Left lobe of liver (tissue), 2 donors: ENCODE data around the gene NEGR1. TPM values are rescaled to one million over a fixed set of nuclear protein-coding genes. Genes with fewer than 3 reads are reported as not detected.

ENCODE experiments used
- ATAC-seq: fragments of 200-7000 bp; cut with Tn5 transposase; one replicate; pipeline ENCODE4 v1.9.1; 2020; ENCODE audit warnings: mild to moderate bottlenecking, moderate library complexity
- DNase-seq: peaks from one replicate; pipeline ENCODE4 v3.0.0-alpha.2; 2020; ENCODE audit warnings: low spot score
- total RNA-seq: library from RNA; stranded (reverse); gene quantifications from one replicate; pipeline ENCODE4 v1.2.1, GENCODE V29; 2021
- donor health status: DM: no; HTN: no; CAD: no; lungs with moderate emphysema.
- donor health status: DM: no; HTN: yes; CAD: no.

NEGR1 gene
- total RNA-seq, 1 donor from 2014 or later, result 0.20 TPM

DNA sequence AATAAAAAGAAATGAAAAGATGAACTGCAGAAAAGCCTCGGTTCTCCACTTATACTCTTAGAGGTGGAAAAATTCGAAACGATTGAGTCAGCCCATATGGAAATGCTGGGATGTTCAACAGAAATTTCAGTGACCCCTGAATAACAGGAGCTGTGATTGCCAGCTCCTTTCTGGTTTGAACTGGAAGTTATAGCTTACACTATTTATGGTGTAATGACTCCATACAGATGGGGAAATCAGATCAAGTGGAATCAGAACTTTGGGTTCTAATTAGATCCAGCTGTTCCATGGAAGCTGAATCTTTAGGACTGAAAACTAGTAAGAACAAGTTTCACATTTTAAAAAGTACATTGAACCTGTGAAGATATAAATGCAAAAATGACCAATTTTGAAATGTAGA is 632.2 kb downstream of the NEGR1 start:
- ATAC-seq (no peak), DNase-seq (no peak)

DNA sequence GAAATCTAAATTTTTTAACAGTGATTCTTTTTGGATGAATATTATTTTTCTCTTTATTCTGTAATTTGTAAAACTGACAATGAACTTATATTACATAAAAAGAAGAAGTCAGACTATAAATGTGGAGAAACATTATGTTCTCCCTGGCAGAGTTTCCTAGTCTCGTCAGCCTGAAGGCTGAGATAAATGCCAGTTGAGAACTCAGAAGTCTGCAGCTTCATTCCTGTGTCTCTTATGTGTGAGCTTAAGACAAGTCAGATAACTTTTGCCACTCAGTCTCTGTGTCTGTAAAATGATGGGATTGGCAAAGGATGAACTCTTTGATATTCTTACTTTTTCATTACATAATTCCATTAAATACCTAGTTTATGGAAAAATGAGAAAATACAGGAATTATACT is 632.7 kb downstream of the NEGR1 start:
- DNase-seq (no peak), ATAC-seq (no peak)

DNA sequence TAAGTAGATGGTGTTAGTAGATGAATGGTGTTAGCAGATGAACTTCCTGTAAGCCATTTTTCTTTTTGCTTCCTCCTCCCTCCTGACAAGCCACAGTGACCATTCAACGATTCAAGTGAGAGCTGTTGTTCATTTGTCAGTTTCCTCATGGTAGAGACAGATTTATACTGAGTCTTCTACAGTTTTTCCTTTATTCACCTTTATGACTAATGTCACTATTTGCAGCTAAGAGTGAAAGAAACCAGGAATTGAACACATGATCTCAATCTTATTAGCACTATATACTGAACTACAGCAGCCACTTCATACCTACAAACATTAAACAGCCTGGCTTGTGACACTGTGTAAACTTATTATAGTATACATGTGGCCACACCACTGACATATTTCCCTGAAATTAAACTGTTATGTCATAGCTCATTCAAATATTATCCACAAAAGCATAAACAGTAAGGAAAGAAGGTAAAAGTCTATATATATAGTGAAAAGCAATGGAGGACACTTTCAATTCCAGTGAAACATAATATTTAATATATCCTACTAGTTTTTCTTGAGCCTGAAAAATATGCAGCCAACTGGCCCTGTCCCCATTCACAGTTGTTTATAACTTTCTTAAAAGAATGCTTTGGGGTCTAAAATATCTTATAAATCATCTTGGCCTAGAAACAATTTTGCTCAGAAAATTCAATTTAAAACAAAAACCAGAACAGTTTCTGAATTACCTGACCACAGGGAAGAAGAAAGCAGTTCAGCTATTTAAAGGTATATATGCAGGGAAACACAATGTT is 634.6 kb downstream of the NEGR1 start:
- no peak for DNase-seq
- no peak for ATAC-seq

DNA sequence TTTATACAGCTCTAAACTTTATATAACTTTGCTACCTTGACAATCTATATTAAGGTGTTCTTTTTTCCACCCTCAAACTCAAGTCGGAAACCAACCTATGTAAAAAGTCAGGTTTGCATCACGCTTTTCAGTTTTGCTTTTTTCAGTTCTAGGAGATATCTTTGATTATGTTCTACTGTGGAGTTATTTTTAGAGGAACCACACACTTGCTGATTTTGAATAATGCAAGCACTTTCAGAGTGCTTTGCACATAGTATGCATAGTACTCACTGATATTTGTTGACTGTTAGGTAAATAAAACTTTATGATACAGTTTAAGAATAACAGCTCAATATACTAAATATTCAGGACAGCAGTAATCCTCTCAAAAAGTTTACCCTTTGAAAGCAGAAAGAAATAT is 637.3 kb downstream of the NEGR1 start:
- DNase-seq (no peak), ATAC-seq (no peak)

DNA sequence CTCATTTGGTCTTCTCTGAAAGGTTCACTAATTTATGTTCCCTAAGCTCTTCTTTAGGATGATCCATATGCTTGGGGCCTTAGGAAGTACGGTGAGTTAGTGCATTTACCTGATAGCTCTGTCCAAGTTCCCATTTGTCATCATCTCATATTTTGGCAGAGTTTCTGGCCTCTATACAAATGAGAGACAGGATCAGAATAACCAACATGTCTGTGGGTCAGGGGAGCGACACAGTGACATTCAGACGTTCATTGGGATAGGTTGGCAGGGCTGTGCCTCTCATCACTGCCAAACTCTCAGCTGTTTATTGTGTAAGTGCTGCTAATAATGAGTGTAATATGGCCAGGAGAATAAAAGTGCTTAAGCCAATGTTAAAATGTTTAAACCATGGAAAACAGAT is 640.4 kb downstream of the NEGR1 start:
- ATAC-seq, result no peak
- DNase-seq, result no peak

DNA sequence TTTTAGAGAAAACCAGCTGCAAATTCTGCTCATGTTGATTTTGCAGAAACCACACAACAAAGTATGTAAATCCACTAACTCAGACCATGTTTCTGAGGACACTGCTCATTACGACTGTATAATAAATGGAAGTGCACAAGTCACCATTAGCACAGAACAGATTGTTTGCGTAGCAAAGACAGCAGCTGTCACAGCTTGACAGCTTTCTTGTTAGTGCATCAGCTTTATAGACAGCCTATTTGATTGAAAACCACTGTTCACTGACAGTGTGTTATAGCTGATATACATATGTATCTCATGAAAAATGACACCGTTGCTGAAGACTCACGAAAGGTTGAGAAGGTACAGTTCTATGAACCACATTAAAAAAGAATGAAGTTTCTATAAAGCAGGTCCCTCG is 641.3 kb downstream of the NEGR1 start:
- DNase-seq (no peak), ATAC-seq (no peak)

DNA sequence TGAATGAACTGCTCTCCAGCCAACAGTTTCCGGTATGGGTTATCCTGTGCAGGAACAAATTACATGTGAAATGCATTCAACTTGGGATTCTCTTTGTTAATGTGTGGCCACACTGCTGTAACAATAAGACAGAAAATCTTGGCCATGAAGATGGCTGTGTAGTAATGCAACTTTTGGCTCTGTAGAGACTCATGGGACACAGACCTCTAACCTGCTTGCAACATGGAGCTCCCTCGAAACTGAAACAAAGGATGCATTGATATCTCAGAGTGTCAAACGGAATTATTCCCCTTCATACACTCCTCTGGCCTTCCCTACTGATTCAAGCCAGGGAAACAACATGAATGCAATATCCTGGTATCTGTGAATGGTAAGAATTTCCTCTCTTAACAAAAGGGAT is 642.2 kb downstream of the NEGR1 start:
- no peak for ATAC-seq
- DNase-seq, result no peak

DNA sequence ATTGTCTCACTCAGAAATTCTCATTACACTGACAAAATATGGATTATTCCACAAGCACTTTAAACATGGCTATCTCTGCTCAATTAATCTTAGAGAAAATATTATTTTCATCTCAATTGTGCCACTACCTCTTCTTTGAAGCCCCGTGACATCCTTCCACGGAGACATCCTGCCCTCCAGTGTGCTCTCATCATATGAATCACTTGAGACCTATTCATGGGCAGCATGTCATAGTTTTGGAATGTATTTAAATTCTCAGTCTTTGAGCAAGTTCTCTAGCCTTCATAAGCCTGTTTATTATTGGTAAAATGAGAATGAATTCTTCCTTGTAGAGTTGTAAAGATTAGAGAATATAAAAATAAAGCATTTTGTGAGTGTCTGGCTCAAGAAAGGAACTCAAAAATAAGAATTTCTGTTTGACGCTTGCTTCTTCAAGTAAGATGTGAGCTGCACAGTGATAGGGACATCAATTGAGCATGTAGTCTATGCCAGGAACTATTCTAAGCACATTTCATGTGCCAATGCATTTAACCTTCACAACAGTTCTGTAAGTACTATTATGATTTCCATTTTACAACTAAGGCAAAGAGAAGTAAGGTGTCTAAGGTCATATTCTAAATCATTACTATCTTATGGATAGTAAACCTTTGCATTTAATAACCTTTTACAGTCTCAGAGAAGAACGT is 644.1 kb downstream of the NEGR1 start:
- DNase-seq (no peak), ATAC-seq (no peak)

DNA sequence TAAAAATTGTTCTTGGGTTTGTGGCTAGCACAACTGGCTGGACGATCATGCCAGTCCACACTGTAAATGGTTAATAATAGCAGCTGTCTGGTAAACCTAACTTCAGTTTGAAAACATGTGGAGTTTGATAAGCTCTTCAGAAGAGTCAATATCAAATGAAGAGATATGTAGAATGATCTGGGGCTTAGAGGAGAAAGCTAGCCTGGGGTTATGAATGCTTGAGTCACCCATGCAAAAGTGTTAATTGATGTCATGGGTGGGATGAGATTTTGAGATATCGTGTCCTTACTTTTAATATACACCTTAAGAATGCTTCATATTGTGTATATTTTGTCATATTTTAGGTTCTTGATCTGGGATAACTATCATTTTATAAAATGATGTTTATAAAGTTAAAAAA is 646.8 kb downstream of the NEGR1 start:
- ATAC-seq (no peak), DNase-seq (no peak)

DNA sequence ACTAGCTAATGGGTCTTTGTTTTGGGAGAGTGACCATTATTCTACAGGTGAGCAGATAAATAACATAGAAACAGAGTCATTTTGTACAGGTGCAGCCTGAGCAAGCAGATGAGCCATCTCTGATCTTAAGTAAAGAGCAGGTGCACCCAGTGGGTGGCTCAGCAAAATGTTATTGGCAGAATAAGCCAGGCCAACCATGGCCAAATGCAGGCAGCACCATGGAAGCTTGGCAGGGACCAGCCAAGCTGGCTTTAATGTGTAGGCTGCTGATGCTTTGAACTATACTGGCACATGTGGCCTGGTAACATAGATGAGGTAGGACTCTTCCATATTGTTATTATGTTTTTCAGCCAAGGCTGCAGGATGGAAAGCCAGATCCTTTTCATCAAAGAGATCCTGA is 648.2 kb downstream of the NEGR1 start:
- DNase-seq (no peak), ATAC-seq (no peak)

DNA sequence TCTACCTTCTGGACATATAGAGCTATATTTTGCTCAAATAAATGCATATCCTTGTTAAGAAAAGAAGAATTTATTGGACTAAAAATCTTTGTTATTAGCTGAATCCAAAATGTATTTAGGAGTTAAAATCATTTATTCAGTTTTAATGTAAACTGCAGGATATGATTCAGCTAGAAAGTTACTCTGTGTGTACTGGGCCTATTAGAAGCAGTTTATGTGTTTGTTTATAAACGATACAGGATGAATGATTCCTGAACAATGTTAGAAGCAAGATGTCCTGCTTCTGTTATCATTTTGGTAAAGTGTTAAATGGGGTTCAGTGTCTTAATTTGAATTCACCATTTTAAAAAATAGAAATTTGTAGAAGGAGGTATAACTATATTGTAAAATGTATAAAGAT is 652.3 kb downstream of the NEGR1 start:
- no peak for DNase-seq
- ATAC-seq, result no peak

DNA sequence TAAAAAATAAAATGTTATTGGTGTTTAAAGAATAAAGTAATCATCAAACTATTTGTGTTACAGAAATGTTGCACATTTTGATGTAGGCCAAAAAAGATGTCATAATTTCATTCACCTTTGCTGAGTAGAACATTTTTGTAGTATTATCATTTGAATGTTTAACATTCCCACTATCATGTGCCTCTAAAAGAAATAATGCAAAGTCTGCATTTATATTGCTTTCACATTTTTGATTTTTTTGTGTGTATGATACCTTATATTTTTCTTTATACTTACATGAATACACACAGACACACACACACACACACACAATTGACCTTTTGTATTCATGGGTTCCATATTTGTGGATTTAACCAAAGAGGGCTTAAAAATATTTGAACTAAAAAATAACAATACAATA is 657.3 kb downstream of the NEGR1 start:
- no peak for DNase-seq
- no peak for ATAC-seq

DNA sequence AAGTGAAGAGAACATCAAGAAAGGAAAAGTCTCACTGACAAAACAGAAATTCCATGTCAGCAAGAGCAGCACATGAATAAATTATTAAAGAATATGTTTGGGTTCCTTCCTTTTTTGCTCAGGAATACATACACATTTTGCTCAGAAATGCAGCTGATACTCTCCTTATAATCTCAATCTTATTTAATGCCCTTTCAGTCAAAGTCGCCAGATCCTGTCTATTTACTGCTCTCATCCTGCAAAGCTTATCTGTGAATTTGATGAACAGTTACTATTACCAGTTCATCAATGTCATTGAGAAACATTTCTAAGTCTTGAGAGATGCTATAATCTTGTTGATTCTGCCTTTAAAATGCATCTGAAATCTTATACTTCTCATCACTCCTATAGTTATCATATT is 658.5 kb downstream of the NEGR1 start:
- no peak for ATAC-seq
- DNase-seq, result no peak

DNA sequence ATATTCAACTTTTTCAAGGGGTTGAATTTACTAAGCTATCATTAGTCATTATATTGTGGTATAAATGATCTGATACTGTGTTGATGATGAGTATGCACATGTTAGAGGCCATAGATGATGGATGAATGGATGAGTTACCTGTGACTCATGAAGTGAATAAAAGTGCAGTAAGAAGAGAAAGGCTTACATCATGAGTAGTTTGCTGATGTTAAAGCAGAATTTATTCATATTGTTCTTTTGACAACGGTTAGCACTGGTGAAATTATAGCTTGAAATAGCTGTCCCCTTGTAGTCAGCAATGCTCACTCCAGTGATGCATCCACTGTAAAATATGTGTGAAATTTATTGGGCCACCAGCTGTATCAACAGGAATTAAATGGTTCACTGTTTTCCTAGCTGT is 660.6 kb downstream of the NEGR1 start:
- no peak for ATAC-seq
- DNase-seq, result no peak

DNA sequence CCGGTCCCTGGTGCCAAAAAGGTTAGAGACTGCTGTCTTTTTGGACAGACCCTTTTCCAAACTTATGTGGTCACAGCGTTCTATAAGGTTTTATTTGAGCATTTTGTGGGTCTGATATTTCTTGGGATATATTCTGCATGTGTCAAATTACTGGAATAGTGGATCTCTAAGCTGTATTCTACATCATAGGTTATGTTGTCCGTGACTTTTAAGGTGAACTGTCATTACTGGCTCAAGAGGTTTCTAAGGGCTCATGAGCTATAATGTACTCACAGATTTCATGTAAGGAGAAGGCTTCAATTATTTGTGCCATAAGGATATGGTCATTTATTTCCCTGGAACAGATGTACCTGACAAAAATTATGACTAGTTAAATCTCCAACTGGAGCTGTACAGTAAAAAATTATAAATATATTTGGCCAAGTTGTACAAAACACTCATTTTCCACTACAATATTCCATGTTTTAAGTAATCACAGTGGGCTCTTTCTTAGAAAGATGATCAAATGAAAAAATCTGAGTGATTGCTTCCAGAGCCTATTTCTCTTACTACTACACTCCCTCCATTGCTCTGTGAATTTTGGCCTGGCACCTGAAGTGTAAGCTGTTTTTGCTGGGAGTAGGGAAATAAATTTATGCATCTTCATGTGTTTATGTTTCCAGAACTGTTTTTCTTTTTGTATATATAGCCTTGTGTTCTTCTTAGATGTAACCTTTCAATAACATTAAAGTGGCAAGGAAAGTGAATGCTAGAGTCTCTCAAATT is 663.4 kb downstream of the NEGR1 start:
- DNase-seq (no peak), ATAC-seq (no peak)

DNA sequence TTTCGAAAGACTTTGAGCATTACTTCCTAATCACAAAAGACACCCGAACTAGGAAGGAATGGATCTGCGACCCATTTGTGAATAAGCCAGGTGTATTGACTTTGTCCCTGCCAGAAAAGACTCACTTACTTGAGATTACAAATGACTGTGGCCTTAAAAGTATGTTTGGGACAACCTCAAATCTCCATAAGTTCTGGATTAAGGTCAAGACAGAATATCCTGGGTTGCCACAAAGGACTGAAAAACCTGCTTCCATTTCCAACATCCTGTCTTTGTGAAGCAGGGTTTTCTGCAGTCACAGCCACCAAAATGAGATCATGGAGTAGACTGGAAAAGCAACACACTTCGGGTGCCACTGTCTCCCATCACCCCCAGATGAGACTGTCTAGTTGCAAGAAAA is 664.1 kb downstream of the NEGR1 start:
- DNase-seq (no peak), ATAC-seq (no peak)

DNA sequence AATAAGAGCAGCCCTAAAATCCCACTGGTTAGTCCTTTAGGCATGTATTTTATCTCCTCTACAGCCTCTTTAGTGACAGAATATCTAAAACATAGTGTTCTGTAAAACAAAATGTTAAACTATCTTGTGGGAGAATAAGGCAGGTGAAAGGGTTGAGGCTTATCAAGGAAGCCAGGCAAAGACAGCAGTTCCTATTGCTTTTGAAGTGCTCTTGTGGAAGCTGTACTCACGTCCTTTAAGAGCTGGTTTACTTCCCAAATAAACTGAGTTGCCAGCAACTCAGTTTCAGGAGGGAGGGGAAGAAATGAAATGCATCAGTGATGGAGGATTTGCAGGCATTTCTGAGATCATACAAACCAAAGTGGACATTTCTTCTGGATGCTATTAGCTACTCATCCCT is 671.9 kb downstream of the NEGR1 start:
- no peak for ATAC-seq
- DNase-seq, result no peak

DNA sequence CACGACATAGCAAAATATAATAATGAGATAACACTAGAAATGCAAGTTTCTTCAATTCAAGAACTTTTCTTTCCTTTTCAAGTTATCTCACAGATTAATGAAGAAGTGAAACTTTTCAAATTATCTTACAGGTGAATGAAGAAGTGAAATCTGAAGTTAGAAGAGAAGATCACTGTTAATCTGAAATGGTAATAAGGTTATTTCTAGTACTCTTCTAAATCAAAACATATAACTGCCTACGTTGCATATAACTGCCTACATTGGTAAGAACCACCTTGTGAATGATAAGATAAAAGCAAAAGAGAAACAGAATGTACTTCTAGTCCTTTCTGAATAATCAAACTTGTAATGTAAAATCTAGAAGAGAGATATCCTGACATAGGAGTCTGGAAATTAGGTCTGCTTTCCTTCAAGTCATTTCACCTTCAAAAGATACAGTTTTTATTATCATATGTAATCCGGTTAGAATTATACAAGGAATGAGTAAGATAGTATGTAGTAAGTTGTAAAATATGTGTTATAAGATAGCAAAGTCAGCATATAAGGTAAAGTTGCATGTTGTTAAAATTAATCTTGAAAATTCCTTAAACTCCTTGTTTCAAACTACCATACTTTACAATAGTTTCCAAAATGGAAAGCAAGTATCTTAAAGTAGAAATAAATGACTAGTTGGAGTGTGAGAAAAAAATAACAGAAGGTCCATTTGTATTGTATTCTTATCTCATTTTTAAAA is 679.1 kb downstream of the NEGR1 start:
- DNase-seq (no peak), ATAC-seq (no peak)

DNA sequence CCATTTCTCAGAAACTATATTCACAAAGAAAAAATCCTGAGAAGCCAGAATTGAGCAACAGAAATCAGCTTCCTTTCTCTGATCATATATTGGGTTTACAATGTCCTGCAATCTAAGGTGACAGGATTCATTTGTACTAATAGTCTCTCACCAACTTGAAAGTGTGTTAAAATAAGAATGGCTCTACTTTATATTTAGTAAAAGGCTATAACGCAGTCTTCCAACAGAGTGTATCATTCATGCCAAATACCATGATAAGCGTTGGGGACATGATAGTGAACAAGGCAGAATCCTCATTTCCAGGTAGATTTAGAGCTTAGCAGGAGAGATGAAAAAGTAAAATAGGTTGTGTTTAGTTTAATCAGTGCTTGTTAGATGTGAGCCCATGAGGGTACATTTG is 682.3 kb downstream of the NEGR1 start:
- ATAC-seq (no peak), DNase-seq (no peak)

DNA sequence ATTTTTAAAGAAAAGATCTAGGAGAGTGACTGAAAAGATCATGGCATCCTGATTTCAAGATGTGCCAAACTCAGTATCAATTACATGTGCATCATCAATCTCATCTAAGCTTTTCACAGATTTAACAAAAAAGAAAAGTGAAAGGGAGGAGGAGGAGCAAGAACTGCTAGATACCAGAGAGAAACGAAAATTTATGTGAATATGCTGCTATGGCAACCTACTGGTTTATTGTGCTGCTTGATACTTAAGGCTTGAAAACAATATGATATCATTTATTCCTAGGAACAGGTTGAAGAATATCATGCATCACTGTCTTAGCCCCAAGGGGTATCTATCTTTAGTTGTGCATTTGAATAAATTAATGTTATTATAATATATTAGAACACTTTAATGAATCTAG is 683.0 kb downstream of the NEGR1 start:
- ATAC-seq, result no peak
- DNase-seq, result no peak

DNA sequence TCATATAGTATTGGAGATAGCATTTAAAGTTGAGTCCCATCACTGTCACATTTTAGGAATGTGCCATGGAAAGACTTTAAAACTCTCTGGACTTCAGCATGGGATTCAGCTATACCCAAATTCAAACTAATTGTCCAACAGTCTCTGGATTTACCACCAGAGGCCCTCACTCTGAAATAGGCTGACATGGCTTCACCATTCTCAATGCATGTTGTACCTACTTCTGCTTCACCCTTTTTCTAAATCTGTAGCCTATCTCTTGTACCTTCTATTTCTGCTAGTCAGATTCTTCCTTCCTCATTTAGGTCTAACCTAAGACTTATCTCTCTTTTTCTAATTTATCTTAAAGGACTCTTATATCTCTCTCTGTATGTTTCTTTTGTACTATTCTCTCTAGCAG is 688.8 kb downstream of the NEGR1 start:
- DNase-seq, result no peak
- ATAC-seq, result no peak
